ENCODE results near the gene CELF4. TPM values are rescaled to one million over a fixed set of nuclear protein-coding genes. Genes with fewer than 3 reads are reported as not detected.

CELF4 gene
- total and polyA plus RNA-seq, 2 of the 4 experiments (the other 2 are of a cell fraction) = not detected

DNA sequence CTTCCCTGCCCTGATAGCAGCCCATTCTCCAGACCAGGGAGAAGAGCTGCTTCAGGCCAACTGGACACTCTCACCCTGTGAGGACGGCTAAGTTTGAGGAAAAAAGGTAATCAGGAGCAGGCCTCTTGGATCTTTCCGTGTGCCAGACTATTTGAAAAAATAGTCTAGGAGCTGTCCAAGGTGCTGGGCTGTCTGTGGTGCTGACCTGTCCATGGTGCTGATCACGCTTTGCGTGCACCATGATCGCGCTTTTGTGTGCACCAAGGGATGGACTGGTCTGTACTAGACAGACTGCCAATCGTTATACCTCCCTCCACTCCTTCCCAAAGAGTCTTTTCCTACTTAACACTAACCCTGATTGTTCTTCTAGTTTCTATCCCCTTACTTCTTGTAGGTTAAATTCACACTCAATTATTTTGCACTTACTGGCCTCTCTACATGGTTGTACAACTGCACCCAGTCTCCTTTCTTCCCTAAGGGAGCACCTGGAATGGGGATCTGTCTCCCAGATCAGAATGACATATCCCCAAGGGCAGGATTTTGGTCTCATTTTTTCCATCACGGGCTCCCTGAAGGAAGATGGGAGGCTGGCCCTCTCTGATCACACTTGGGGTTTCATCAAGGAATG, 295.4 kb downstream of the CELF4 start:
- BruUV-seq (replicated peaks) = no TSS peak
- H2BK120ac ChIP-seq (ENCODE audit: low read depth, low read length) = no peak overlapping the region
- H3K56ac ChIP-seq (ENCODE audit: extremely low read depth, insufficient read depth, low read length) = no peak overlapping the region
- no peak overlapping the region for H3K4me3 ChIP-seq (ENCODE audit: insufficient read depth, low read depth, low read length)
- H3K14ac ChIP-seq (replicated peaks; ENCODE audit: low read depth, low read length) = no peak overlapping the region
- ATAC-seq (ENCODE audit: low read depth) = peak; percentile 92
- dilution Hi-C loops (cut with HindIII; ENCODE audit: low sequenced_read_pairs, unreplicated experiment) = no loop called here
- H3K4me2 ChIP-seq (ENCODE audit: low read depth, low read length) = no peak overlapping the region
- no peaks in the 10 kb centered on the region for H3K79me1 ChIP-seq (ENCODE audit: low read depth in 1 of 2, low read length in 2 of 2)
- no peak overlapping the region for H3K18ac ChIP-seq (ENCODE audit: low read depth, low read length)
- WGBS, 2 experiments (ENCODE audit: extremely low coverage in 2 of 2, insufficient read length in 1 of 2) = 13% methylated on average over 2 of the region's 8 CpGs; no CpG with 5 or more reads in 1 of the 2 experiments
- DNase-seq = peak; percentile 52
- no peaks in the 10 kb centered on the region for H3K9me1 ChIP-seq (ENCODE audit: insufficient read depth, low read length)
- no peak overlapping the region for H3K27ac ChIP-seq (ENCODE audit: insufficient read depth, low read length)
- no peaks in the 10 kb centered on the region for H3K4me1 ChIP-seq (ENCODE audit: control insufficient read depth, insufficient read depth, low read length)
- H4K8ac ChIP-seq (ENCODE audit: low read depth in 2 of 2, low read length in 2 of 2) = no peak overlapping the region
- in situ Hi-C loops (cut with MboI; ENCODE audit: low sequenced_read_pairs) = no loop called here
- no peak overlapping the region for H2AK5ac ChIP-seq (ENCODE audit: low read depth, low read length)
- no peak overlapping the region for H2BK5ac ChIP-seq (ENCODE audit: low read depth, low read length, poor library complexity, severe bottlenecking)
- no peaks in the 10 kb centered on the region for H3K9me3 ChIP-seq (ENCODE audit: control insufficient read depth, insufficient read depth, low read length)
- TF ChIP-seq RCOR1 (IDR thresholded peaks at IDR 0.05; ENCODE audit: insufficient replicate concordance, low read length) = peak; percentile 96
- TF ChIP-seq SMC3 (IDR thresholded peaks at IDR 0.05; ENCODE audit: low read depth, low read length) = no peak
- no peak for TF ChIP-seq BHLHE40 (IDR thresholded peaks at IDR 0.05; ENCODE audit: low read depth, low read length)
- no peak for TF ChIP-seq NFE2L2 (IDR thresholded peaks at IDR 0.05; ENCODE audit: low read depth, low read length)
- no peak for TF ChIP-seq CHD1 (IDR thresholded peaks at IDR 0.05; ENCODE audit: low read depth, low read length)
- no peak for TF ChIP-seq MAFK (IDR thresholded peaks at IDR 0.05; ENCODE audit: low read depth, low read length)
- peak; percentile 68 for TF ChIP-seq MXI1 (IDR thresholded peaks at IDR 0.05; ENCODE audit: borderline replicate concordance, low read depth, low read length)
- no peak overlapping the region for H4K91ac ChIP-seq (ENCODE audit: insufficient read depth, low read depth, low read length)
- no peak overlapping the region for H3K4ac ChIP-seq (ENCODE audit: low read depth, low read length)
- no peak overlapping the region for H3K23ac ChIP-seq (ENCODE audit: low read depth, low read length)
- intact Hi-C loops (cut with micrococcal nuclease) = no loop called here
- no peaks in the 10 kb centered on the region for H4K20me1 ChIP-seq (ENCODE audit: insufficient read depth, low read length)
- H2AK9ac ChIP-seq (replicated peaks; ENCODE audit: low read depth, low read length, poor library complexity) = no peak overlapping the region
- peaks cover 16% of the 10 kb centered on the region for H3K27me3 ChIP-seq (ENCODE audit: control insufficient read depth, insufficient read depth, low read length)
- POLR2A ChIA-PET (ENCODE audit: unreplicated experiment) = no interaction called here
- H3K36me3 ChIP-seq (ENCODE audit: control insufficient read depth, insufficient read depth, low read length) = no peaks in the 10 kb centered on the region
- H2BK20ac ChIP-seq (ENCODE audit: low read depth, low read length) = no peak overlapping the region
- H2AFZ ChIP-seq (replicated peaks; ENCODE audit: low read length, poor library complexity) = no peak overlapping the region
- CTCF ChIA-PET = no interaction called here
- H3K9ac ChIP-seq (ENCODE audit: low read depth, low read length) = no peak overlapping the region
- H2BK15ac ChIP-seq (ENCODE audit: low read depth, low read length) = no peak overlapping the region
- no peak overlapping the region for H4K5ac ChIP-seq (ENCODE audit: low read depth, low read length)
